NOMO-1 (cell line): ENCODE data around the gene MTUS2.
A peak's percentile ranks its signal among the peaks of the same experiment; 100 is the strongest.

Source experiments
- DNase-seq, 2 experiments: peaks; one replicate each; lab custom pipeline; 2025; ENCODE audit not compliant: unreplicated experiment in 2 of 2; lab: John Stamatoyannopoulos, UW

Gene MTUS2

DNA sequence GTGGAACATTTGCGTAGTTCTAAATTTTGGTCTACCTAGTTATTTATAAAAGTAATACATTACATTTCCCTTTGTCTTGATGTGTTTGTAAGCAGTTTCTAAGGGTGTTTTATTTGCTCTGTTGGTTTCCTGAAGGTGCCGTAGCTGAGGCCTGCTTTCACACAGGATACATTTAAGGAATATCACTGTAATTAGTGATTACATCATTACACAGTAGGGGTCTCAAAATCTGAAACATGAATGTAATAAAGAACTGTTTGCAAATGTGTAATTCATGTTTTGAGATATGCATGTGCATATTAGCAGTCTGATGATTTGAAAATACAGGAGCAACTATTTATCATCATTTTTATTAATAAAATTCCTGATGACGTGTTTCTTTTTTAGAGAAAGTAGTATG lies 281.8 kb downstream of the MTUS2 start:
- no peak for DNase-seq

DNA sequence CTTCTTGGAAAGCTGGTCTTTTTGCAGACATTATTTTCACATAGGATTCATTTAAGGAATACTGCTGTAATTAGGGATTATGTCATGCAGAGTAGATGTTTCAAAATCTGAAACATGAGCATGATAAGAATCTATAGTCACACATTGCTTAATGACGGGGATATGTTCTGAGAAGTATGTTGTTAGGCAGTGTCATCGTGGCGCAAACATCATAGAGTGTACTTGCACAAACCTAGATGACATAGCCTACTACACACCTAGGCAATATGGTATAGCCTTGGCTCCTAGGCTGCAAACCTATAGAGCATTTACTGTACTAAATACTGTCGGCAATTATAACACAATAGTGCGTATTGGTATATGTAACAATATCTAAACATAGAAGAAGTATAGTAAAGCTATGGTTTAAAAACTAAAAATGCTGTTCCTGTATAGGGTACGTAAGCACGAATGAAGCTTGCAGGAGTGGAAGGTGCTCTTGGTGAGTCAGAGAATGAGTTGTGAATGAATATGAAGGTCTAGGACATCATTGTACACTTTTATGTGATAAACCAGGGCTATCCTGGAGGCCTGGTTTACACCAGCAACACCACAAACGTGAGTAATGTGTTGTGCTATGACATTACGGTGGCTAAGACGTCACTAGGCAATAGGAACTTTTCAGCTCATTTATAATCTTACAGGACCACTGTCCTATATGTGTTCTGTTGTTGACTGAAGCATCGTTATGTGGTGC lies 283.1 kb downstream of the MTUS2 start:
- DNase-seq: no peak

DNA sequence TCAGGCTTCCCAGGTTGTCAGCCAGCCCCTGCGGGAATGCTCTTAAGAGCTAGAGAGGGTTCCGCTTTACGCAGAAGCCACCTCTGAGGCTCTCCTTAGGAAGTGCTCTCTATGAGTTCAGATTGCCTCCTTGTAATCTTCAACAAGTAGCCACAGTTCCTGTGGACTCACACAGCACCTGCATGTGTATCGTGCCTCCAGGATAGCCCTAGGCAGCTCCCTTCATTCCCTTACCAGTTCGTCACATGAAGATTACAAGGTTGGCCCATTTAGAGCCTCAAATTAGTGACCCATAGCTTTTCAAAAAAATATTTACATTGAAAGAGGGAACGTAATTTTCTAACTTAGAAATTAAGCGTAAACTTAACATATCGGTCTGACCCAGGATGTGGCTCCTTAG lies 284.3 kb downstream of the MTUS2 start:
- no peak for DNase-seq

DNA sequence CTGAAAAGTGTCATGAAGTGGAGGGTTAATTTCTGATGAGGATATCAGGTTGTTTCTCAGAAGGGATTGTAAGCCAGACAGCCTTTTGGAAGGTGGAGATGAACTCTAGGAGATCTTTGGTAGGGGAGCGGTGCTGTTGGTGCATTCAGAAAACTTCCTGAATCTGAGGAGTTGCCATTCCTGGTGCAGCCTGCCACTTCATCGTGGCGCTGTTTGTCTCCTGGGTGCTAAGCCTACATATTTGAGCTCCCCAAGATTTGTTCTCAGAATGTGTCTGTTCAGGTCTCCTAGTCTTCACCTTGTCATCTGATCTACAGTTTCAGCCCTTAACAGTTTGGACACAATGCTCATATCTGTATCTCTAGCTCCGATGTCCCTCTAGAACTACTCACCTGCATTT lies 285.6 kb downstream of the MTUS2 start:
- DNase-seq: peak in 1 of 2 experiments; percentile 30

DNA sequence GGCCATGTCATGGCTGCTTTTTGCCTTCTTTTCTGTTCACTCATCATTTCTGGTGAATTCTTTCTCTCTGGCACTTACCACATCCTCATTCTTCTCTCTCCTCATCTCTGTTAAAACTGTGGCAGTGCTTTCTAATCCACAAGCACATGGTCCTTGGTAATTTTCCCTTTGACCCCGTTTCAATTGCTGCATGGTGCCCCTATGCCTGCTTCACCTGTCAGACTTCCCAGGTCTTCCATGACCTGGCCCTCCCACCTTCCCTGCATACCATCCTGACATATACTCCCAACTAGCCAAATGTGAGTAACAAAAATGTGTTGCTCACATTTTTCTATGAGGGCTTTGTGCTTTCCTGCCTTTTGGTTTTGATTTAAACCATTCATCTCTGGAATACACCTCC lies 286.5 kb downstream of the MTUS2 start:
- no peak for DNase-seq

DNA sequence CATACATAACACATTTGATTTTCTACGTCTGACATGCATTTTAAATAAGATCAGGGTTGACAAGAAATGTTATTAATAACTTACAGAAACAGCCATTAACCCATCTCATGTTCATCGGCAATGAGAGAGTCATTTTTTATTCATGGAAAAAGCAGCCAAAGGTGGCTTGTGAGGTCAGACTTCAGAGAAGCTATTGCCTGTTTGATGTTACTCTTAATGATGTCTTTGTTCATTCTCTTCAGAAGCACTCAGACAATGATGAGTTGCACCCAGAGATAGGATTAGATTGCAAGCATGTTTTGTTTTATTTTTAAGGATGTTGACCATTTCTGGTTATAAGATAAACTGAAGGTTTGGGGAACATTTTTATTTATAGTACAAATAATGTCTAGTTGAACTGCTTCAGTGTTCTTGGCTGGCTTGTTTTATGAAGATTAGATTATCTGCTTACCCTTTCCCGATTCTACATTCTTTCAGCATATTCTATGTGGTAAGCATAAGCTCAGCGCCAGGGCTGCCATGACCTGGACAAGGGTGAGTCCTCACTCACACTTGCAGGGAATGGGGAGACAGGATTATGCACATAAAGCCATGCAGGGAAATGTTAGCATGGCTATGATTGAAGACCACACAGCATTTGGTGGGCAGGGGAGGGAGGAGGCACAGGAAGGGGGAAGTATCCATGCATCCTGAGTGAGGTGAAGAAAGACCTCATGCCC lies 288.1 kb downstream of the MTUS2 start:
- DNase-seq: no peak

DNA sequence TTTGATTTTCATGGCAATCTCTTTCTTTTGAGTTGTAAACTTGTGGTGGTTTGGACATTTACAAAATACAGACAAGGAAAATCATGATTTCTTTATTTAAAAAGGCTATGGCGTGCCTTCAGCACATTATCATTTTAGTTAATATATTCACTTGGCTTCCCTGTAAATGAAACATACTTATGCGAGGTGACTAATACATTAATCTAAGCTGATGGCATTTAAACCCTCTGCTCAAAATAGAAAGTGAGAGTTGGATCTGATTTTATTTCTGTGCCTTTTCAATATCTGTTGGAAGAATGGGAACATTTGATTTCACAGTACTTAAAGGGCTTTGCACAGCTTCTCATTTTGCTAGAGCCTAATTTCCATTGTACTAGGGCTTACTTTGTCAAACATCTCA lies 289.8 kb downstream of the MTUS2 start:
- no peak for DNase-seq

DNA sequence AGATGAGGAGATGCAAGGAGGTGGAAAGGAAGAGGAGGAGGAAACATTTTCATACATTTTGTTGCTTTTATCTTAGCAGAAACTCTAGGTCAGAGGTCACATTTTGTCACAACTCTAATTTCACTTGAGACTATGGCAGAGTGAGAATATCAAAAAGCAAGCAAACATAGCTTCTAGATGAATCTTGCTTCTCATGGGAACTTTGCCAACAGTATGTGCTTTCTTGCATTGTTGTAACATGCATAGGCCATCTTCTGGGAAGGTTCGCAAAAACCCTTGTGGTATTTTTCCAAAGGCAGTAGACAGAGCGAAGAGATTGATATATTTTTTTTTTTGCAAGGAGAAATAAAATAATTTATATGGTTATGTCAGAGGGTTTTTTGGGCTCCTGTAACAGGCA lies 291.3 kb downstream of the MTUS2 start:
- DNase-seq: no peak

DNA sequence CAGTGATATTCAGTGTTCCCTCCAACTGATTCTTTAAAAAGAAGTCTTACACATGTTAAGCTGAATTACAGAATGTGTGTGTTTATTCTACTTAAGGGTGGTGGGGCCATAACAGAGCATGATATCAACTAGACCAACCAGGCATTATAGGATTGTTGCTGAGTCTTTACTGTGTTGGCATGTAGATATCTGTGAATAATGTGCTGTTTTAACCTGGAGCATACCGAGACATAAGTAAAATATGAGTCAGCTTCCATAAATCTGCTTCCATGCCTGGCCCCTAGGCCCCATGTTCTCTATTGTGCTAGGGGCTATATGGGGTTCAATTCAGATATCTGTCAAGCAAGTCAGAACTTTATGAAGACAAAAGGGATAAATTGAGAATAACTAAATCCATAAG lies 295.7 kb downstream of the MTUS2 start:
- DNase-seq: no peak

DNA sequence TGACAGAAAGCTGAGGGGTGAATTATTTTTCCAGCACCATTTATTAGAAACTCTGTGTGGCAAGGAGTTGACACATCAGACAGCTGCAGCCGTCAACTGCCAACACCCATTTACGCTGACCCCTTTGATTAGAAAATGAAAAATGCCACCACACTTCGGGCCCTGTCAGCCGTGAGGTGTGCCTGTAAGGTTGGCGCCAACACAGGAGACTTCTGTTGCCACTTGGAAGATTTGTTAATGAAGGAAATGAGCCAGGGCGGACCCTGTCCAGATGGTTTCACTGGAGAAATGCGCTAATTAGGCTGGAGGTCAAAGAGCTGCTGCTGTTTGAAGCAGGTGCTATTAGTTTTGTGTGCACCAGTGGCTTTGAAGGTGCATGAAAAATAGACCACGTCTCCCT lies 297.5 kb downstream of the MTUS2 start:
- no peak for DNase-seq

DNA sequence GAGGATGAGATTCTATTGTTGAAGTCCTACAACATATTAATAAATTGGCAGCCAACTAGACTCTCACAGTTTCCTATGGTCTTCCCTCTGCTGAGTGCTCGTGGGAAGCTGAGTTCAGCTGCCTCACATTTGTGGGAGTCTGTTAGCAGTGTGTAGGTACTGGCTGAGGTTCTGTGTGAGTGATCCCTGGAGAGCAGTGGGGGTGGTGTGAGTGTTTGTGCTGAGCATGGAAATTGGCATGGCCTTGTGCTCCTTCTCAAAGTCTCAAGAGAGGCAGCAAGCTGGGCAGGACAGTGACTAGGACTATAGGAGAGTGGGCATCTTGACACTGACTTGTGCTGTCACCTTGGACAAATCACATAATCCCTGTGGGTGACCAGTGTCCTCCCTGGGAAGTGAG lies 298.3 kb downstream of the MTUS2 start:
- no peak for DNase-seq

DNA sequence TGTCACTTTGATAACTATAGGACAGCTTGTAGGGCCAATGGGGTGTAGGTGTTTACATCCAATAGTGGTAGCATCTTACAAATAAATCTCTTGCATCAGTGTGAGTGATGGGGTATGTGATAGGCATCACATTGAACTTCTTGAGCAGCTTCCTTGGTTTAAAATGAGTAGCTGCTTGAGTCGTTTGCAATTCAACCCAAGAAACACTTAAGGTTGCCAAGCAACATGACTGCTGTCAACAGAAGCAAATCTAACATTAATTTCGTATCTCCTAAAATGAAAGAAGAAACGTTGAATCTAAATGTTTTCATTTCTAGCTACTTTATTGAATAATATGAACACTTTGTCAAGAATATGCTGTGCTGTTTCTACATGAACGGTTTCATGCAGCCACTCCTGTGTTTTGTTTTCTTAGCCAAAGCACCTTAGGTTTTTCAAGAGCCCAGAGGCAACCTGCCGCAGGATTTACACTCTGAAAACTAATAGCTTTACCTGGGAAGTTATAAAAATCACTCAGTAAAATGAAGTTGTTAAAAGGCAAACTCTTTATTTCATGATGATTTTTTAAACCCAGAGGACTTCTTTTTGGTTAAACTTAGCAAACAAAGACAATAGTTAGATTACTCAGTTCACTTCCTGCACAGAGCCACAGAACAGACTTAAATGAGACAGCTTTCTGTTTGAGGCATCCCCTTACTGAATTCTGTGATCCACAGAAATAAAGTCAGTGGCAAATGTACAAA lies 305.2 kb downstream of the MTUS2 start:
- DNase-seq: peak in 1 of 2 experiments; percentile 20

DNA sequence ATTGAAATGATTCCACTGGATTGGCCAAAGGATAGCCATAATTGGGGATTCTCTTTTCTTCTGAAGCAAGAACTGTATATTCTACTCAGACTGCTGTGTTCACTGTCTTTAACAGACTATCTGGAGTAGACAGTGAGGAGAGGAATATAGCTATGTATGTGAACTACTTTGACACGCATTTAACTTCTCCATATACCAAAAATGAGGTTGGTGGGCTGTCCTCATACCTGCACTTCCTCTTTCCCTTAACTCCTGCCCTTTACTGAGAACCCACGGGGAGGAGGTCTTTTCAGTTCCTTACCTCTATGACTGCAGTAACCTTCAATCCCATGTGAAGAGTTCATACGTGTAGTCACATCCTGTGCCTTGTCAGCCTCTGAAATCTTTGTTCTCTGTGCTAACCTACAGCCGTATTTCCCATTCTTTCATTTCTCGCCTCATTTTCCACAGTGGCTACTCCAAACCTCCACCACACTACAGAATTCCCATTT lies 305.8 kb downstream of the MTUS2 start:
- peak; percentile 73 to 95 for DNase-seq

DNA sequence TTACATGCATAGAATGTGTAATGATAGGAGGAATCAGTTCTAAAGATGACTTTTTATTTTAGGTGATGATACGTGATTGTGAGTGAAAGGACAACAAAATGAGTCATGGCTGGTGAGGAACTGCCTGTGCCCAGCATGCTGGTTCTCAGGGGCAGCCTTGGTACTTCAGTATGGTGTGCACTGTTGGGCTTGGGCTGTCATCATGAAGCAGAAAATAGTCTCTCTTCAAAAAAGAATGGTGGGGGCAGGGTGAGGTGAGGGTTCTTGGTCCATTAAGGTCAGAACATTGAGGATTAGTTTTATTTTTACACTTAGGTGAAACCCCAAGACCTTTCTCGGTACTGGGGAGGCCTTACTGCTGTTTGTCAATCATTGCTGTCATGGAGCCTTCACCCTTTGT lies 309.5 kb downstream of the MTUS2 start:
- DNase-seq: no peak

DNA sequence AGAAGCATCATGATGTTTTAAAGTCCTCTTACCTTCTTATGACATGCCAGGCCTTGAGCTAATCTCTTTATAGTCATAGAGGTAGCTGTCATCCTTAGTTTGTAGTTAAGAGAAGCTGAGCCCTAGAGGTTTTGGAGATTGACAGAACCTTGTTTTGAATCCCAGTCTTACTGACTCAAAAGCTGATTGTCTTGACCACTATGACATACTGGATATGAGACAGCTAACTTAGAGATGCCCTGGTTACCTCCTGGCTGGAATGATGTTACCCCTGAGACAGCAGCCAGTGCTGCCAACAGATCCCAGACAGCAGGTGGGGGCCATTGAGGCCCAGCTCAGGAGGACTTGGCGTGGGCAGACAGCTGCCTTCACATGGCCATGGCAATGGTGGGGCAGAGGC lies 311.0 kb downstream of the MTUS2 start:
- no peak for DNase-seq

DNA sequence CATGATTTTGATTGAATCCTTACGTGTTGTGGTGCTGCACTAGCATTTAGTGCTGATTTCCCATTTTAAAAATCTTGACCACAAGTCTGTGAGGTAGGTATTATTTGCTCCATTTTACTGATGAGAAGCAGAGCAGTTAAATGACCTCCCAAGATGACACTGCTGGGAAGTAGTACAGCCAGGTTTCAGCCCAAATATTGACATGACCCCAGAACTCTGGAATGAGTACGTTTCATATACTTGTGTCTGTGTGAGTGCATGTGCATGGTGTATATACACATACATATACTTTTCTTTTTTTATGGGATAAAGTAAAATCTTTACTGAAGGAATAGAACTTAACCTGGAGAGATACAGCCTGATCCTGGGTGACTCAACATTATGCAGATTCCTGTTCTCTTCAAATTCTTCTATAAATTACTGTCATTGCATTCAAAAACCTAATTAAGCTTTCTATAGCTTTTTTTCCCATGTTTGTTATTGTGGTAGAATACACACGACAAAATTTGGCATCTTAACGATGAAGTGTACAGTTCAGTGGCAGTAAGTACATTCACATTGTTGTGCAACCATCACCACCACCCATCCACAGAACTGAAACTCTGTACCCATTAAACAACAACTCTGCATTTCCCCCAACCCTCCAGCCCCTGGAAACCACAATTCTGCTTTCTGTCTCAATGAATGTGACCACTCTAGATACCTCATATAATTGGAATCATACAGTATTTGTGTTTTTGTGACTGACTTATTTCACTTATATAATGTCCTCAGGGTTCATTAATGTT lies 311.9 kb downstream of the MTUS2 start:
- peak; percentile 67 to 73 for DNase-seq

DNA sequence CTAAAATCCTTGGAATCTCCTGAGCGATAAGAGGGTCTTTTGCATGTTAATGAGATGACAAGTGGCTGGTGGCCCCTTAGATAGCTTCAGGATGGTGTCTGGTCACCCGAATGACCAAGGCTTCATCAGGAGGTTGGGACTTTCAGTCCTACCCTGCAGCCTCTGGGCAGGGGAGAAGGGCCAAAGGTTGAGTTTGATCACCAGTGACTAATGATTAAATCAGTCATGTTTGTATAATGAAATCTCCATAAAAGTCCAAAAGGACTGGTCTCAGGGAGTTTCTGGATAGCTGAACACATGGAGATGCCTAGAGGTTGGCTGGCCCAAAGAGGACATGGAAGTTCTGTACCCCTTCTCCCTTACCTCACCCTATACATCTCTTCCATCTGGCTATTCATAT lies 316.2 kb downstream of the MTUS2 start:
- DNase-seq: no peak

DNA sequence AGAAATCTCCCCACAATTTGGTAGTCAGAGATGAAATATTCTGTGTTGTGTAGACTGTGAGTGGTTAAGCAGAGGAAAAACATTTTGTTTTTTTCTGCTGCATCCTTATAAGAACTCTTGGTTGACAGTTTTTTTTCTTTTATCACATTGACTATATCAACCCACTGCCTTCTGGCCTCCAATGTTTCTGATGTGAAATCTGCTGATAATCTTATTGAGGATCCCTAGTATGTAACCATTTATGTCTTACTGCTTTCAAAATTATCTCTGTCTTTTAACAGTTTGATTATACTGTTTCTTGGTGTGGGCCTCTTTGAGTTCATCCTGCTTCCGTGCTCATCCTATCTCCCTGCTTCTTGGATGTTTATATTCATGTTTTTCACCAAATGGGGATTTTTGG lies 316.9 kb downstream of the MTUS2 start:
- DNase-seq: no peak

DNA sequence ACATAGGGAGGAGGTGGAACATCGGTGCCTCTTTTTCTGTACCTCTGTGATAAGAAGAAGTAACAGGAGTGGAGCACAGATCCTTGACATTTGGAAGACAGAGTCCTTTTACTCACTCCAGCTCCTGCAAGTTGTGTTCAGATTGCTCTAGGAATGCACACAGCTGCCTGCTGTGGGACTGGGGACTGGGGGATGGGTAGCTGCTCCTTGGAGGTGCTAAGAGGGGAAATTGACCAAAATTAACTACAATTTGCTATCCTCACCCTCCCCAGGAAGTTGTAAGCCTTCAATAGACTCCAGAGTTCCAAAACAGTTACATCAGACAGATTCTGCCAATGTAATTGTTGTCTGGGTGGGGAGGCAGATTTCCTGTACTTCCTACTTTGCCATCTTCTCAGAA lies 317.9 kb downstream of the MTUS2 start:
- no peak for DNase-seq

DNA sequence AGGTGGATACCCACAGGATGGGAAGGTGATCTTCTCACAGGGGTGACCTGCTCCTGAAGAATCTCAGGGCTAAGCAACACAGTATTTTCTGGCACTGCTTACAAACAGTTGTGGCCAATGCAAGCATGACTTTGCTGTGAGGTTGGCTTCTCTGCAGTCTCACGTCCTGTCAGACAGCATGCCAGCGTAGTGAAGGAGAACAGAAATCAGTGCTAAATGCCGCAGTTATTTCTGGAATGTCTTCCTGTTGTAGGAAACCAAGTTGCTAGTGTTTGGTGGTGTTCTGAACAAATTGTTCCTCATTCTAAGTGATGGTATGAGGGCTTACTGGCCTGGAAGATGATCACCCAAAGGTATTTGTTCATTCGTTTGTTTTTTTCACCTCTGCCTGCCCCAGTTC lies 320.1 kb downstream of the MTUS2 start:
- no peak for DNase-seq

DNA sequence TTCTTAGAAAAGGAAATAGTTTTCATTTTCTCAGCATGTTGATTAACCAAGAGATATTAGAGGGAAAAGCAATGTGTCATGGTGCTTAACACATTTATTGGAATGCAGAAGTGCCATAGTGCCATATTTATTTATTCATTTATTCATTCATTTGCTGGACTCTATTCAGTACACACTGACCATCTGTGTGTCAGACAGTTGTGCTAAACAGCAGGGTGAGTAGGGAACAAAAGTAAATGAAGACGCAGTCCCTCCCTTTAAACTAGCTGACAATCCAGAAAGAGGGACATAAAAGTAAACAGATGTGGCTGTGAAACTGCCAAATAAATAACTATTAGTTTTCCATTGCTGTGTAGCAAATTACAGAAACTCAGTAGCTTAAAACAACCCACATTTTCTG lies 323.7 kb downstream of the MTUS2 start:
- no peak for DNase-seq
